HG03060 (cell line): ENCODE results near the gene PDE11A.

Source experiments
- ATAC-seq: cut with Tn5 transposase; IDR thresholded peaks from one replicate; pipeline ENCODE4 v1.9.1; 2021; ENCODE audit warnings: low read depth, moderate number of reproducible peaks; ENCODE audit not compliant: unreplicated experiment

PDE11A gene

DNA sequence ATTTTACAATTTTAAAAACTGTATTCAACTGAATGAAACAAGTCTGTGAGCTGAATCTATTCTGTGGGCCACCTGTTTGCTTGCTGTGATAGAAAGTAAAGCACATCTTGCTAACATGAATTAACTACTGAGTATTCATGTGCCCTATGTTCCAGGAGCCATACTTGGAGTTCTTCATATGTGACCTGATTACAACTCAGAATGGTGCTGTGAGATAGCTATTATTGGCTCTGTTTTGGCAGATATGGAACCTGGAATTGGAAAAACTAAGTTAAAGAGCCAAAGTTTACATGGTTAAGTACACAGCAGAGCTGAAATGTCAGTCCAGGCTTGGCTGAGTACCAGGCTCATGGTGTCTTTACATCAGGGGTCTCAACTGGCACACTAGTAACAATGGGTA lies 426.3 kb downstream of the PDE11A start:
- ATAC-seq = no peak

DNA sequence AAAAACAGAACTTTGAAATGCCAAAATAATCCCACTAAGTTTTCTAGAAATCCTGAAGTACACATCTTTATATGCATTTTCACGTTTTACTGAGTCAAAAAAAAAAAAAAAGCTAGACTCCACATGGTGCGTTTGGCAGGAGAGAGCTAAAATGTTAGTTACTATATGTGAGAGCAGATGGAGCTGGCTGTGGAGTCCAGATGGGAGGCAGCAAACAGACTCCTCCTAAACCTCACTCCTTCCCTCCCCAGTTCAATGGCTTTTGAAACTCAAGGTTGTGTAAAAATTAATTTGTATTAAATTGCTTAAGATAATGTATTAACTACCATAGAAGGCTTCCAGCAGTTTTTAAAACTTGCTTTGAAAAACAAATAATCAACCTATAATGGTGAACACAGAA lies 431.2 kb downstream of the PDE11A start:
- ATAC-seq = no peak

DNA sequence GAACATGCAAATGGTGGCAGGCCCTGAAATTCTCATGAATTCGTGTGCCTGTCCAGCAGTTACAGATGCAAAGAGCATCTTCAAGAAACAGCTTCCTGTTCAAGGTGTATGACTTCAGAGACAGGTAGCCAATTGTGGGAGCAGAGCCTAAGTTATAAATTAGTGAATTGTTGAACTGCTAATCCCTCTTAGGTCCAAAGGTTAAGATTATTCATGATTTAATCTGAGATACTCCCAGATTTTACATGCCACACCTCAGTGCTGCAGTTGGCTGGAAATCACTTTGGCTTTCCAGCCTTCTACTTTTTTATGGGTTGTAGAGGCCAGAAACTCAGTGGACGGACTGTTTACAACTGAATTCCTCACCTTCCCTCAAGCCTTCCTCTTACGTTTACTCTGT lies 432.2 kb downstream of the PDE11A start:
- no peak for ATAC-seq

DNA sequence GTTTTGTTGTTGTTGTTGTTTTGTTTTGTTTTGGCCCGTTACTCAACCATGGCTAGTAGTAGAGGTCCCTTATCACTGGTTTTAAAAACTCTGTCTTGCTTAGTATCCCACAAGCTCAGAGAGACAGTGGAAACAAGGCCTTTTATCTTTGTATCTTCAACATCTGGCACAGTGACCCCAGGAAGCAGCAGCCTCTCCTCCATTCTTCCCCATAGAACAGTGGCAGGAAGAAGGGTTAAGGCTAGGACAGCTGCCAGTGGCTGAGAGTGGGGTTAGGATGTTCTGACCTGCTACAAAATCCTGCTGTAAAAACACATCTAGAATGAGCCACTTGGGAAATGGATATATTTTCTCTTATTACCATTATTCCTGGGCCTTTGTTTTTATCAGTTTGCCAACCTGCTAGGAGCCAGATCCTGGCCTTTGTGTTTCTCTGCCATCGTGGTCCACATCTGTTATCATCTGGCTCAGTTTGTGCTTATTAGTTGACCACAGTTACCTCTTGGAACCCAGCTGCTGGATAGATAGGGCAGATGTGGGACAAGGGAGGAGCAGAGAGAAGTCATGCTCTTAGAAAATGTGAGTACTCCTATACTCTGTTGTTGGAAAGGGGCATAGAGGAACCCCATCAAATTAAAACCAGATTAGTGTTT lies 433.2 kb downstream of the PDE11A start:
- ATAC-seq = no peak

DNA sequence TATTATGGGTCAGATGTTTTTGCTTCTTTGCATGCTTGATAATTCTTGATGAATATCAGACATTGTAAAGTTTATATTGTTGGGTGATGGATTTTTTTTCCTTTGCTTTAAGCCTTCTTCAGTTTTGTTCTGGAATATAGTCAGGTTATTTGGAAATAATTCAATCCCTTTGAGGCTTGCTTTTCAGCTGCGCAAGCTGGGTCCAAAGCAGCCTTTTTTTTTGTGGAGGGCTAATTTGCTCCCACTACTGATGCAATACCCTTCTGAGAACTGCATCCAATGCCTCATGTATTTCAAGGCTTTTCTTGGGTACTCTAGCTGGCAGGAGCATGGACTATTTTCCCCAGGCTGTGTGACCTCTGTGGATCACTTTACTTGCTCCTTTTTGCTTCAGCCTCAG lies 434.1 kb downstream of the PDE11A start:
- no peak for ATAC-seq

DNA sequence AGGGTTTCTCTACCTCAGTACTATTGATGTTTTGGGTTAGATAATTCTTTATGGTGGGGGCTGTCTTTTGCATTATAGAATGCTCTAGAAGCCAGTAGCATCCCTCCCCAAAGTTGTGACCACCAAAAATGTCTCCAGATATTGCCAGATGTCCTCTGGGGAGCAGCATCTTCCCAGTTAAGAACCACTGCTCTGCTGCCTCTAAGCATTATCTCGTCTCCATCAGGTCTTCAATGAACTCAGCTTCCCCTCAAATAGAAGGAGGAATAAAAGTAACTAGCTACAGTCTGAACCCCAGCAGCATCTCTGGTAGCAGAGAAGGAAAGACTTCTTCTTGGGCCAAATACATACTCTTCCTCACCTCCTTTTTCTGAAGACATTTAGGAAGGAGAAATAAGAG lies 435.9 kb downstream of the PDE11A start:
- ATAC-seq = no peak

- no peak for ATAC-seq
Measured at GRCh38 chr2:177635696-177636095, 436.9 kb downstream of the PDE11A start.

DNA sequence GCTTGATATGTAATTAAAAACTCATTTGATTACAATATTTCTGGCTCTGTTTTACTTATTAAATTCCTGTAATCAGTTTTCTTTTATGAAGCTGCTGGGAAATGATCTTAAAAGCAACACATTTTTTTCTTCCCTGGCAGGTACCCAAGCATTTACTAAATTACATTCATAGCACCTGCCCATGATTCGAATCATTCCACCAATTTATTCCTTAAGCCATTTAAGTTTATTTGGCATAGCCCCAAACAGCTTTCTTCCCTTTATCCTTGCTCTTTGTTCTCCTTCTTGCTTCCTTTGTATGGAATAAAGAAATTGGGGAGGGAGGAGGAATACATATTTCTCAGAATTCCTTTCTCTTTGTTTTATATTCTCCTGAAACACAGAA lies 438.7 kb downstream of the PDE11A start:
- ATAC-seq = no peak

DNA sequence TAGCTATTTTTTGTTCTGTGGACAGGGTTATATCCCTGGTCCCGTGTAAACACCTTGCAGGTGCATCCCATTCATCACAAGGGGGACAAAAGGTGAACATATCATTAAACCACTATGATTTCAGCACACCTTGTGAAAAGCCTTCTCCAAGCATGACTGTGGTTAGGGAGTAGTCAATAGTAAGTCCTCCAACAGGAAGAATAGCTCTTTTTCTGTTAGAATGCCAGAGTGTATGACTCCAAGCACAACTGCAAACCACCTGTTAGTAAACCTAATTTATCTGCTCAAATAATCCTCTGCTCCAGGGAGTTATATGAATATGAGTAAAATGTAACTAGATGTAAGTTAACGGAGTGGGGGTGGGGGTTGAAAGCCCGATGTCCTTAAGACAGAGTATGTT lies 439.5 kb downstream of the PDE11A start:
- ATAC-seq = no peak

GRCh38 chr2:177631680-177632079 lies 440.9 kb downstream of the PDE11A start:
- no peak for ATAC-seq

GRCh38 chr2:177629357-177630024 lies 443.1 kb downstream of the PDE11A start:
- no peak for ATAC-seq

DNA sequence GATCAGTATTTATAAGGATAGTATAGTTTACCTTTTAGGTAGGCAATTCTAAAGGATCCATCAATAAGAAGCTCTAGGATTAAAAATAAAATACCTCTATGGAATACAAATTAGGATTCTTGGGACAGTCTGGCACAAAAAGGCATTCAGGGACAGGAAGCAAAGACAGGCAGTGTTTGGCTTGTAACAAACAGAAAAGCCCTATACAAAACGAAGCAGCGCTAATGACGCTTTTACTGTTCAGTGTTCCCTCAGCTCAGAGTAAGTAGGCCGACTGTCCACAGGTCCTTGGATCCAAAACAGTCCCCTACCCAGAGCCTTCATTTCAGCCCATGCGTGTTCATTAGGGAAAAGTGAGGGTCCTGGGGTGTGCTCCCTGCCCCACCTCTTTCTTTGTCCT lies 443.7 kb downstream of the PDE11A start:
- ATAC-seq = no peak

DNA sequence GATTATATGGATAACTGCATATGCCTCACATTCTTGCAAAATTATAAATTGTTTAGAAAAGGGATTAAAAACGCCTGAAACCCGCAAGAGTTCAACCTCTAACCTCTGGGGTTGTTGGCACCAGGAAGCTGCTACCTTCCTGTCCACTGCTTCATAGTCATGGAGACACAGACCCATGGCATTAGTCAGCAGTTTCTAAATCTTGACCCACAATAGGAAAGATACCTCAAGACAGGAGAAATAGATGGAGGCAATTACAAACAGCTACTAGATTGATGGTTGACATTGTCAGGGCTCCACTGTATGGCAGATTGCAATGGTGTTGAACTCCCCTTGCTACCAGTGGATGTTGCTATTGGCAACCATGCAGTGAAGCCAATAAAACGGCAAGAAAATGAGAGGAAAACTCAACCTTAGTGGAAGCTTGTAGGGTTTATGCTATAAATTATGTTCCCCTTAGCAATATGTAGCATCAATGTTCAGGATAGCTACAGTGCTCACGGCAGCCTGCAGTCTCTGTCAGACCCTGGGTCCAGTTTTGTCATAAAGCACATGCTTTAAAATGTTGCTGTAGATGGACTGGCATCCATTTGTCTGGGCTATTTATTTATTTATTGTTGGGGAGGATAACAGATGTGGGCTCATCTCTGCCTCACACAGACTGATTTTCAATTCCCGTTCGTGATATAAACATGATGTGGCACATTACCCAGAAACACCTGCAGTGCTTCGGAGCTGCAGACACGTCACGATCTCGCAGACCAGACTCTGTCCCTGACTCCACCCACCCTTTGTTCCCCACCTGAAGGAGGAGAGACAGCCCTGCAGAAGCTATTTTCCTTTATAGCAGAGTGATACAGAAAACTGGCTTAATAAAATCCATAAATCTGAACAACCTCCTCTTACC lies 446.6 kb downstream of the PDE11A start:
- no peak for ATAC-seq

- no peak for ATAC-seq
Measured at GRCh38 chr2:177622521-177622920, 450.1 kb downstream of the PDE11A start.

- no peak for ATAC-seq
Measured at GRCh38 chr2:177619986-177620385, 452.6 kb downstream of the PDE11A start.

- ATAC-seq = no peak
Measured at GRCh38 chr2:177619461-177619860, 453.1 kb downstream of the PDE11A start.

DNA sequence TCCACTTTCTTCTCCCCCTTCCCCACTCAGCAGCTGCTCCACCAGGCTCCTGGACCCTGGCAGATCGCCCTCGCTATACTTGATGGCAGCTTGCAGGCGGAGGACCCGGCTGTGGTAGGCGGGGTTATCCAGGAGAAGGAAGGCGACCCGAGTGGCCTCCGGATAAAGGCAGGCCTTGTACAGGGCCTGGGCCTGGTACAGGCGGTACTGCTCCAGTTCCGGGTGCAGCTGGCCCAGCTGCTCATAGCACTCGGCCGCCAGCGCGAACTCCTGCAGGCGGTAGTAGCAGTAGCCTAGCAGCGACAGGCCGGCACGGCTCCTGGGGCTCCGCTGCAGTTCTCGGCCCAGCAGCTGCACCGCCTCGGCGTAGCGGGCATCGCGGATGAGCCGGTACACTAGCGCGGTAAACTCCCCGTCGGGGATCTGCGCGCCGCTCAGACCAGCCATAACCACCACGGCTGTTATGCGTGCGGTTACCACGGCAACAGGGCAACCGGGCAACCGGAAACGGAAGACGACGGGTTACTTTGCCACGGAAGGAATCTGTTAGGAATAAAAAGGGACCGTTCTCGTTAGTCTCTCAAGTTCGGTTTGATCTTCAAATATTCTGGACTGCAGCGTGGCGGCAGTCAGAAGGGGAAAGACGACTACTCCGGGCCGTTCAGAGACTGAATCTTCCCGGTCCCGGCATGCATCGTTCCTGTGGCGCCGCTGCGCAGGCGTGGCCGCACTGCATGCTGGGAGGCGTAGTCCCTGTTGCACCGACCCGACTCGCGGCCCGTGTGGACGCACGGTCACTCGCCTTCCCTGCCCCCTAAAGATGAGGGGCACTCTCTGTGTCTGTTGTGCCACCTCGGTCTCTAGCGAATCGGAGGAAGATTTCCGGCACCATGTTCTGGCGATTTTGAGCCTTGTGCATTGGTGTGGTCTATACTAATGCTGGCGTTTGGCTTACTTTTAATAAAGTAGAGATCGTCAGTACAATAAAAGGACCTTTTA lies 454.0 kb downstream of the PDE11A start:
- peak; percentile 83 for ATAC-seq

DNA sequence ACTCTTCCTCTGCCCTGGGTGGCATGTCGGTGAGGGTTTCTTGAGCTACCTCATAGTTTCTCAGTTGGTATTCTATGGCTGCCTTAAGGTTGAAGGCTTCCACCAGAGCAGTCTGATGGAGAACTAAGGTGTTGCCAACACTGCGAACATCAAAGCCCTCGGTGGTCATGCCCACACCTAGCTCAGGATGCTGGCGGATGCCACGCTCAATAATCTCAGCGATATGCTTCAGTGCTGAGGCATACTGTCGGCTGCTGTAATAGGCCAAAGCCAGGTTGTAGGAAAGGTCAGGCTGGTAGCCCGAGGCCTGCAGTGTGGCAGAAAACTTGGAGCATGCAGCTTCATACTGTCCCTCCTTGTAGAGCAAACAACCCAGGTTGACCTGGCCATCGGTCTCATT lies 454.7 kb downstream of the PDE11A start:
- ATAC-seq = no peak

DNA sequence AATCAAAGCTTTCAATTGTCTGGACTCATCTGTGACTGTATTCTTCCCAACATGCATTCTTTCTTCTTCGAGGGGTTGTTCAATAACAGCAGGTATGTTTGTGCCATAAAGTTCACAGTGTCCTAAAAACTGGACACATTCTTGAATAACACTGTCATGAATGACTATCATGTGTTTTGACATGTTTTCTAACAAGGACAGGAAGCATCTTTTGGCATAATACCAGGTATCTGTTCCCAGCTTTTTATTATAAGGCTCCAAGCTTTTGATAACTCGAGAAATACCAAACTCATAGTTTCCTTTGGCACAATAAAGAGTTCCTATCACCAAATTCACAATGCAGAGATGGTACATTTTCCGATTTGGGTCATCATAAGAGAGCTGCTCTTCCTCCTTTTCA lies 455.8 kb downstream of the PDE11A start:
- ATAC-seq = no peak

GRCh38 chr2:177616066-177616465 lies 456.5 kb downstream of the PDE11A start:
- no peak for ATAC-seq
